ENCODE results near the gene HMGB4. TPM values are rescaled to one million over a fixed set of nuclear protein-coding genes. Genes with fewer than 3 reads are reported as not detected.

HMGB4 gene
- total RNA-seq, 1 donor, result not detected

DNA sequence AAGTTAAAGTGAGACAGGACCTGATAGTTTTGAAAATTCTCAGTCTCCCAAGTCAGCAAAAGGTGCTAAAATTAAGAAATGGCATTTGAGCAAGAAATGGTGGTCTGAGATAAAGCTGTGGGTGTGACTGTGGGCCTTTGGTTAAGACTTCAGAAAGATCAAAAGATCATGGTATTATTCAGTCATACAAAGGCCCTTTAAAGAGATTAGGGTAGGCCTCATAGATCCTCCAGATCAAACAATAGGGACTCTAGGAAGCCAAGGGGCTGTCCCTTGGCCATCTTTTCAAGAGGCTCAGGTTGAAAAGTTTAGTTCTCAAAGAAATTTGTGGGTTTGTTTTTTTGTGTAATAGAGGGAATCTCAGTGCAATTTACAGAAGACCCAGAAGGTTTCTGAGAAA is 8.4 kb downstream of the HMGB4 start:
- no peak overlapping the region for H3K4me3 ChIP-seq (ENCODE audit: low read depth, low read length)
- no peak for DNase-seq (ENCODE audit: low read depth)
- TF ChIP-seq, protein P1, sequence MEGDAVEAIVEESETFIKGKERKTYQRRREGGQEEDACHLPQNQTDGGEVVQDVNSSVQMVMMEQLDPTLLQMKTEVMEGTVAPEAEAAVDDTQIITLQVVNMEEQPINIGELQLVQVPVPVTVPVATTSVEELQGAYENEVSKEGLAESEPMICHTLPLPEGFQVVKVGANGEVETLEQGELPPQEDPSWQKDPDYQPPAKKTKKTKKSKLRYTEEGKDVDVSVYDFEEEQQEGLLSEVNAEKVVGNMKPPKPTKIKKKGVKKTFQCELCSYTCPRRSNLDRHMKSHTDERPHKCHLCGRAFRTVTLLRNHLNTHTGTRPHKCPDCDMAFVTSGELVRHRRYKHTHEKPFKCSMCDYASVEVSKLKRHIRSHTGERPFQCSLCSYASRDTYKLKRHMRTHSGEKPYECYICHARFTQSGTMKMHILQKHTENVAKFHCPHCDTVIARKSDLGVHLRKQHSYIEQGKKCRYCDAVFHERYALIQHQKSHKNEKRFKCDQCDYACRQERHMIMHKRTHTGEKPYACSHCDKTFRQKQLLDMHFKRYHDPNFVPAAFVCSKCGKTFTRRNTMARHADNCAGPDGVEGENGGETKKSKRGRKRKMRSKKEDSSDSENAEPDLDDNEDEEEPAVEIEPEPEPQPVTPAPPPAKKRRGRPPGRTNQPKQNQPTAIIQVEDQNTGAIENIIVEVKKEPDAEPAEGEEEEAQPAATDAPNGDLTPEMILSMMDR (IDR thresholded peaks at IDR 0.05; ENCODE audit: insufficient read depth, low read length), result no peak

DNA sequence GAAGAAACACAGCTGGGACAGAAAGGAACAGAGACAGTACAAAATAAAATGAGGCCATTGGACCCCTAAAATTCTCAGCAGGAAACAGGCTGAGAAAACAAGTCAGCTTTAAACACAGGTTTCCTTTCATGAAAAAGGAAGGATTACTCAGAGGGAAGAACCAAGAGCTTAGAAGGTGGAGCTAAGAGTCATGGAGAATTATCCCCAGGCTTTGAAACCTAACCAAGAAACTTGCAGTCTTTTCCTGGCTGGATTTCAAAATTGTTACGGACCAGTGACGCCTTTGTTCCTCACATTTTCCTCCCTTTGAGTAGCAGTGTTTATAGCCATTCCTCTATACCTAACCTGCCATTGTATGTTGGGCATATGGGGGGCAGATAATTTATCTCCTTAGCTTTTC is 8.8 kb downstream of the HMGB4 start:
- TF ChIP-seq, protein P1 (IDR thresholded peaks at IDR 0.05; ENCODE audit: insufficient read depth, low read length), result no peak
- H3K4me3 ChIP-seq (ENCODE audit: low read depth, low read length), result no peak overlapping the region
- DNase-seq (ENCODE audit: low read depth), result peak; percentile 68

DNA sequence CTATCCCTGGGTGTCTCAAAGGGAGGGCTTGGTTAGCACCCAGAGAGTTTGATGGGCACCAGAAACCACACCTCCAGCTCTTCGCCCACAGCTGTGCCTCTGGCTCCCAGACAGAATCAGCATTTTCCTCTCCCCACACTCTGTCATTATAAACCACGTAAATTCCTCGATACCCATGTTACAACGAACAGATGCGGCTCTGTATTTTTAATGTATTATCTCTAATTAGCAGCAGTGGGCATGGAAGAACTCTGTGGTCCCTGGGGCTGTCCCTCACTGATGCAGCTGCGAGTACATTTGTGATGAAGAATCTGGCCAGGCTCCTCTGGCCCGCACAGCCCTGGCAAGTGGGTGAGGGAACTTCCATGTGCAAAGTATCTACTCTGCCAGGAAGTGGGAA is 10.8 kb downstream of the HMGB4 start:
- DNase-seq (ENCODE audit: low read depth), result no peak
- no peak overlapping the region for H3K4me3 ChIP-seq (ENCODE audit: low read depth, low read length)
- TF ChIP-seq, protein P1 (IDR thresholded peaks at IDR 0.05; ENCODE audit: insufficient read depth, low read length), result no peak

DNA sequence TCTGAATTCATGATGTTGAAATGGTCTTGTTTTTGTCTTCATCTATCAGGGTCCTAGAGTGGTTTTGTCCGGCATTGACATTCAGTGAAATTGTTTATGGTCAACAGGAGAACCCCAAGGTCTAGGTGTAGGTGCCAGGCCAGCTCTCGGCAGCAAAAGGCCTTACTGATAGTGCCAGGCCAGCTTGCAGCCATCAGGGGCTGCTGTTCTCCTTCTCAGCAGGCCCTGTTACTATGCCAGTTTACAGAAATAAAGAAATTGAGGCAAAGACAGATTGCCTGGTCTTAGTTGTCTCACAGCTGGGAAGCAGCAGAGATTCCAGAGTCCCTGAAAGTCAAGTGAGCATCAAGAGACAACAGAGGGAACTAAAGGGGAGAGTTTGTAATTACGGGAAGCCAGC is 12.0 kb downstream of the HMGB4 start:
- peak; percentile 11 for DNase-seq (ENCODE audit: low read depth)
- H3K4me3 ChIP-seq (ENCODE audit: low read depth, low read length), result no peak overlapping the region

DNA sequence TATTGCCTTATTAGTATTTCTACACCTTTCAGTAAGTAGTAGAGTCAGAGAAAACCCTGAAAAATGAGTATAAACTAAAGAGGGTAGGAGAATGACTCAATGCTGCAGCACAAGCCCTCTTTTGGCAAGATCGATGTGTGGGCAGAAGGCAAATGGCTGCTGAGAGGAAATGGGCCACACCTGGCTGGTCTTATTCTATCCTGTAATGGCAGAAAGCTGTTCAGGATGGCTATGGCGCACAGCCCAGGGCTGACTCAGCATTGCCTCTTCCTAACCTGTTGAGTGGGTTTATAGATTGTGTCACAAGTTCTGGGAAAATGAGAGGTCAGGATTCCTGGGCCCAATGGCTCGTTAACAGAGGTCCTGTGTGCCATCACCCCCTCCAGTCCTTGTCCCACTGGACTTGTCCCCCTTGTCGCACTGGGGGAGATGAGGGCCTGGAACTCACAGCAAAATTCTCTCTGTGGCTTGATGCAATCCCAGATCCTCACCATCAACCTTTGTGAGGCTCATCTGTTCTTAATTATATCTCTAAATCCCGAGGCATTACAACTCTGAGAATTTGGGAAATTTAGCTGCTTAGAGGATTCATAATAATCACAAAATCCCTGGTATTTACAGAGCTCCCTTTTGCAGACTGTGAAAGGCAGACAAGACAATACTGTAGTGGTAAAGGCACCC is 13.2 kb downstream of the HMGB4 start:
- TF ChIP-seq, protein P1 (IDR thresholded peaks at IDR 0.05; ENCODE audit: insufficient read depth, low read length), result no peak
- no peak overlapping the region for H3K4me3 ChIP-seq (ENCODE audit: low read depth, low read length)
- DNase-seq (ENCODE audit: low read depth), result peak; percentile 95

More for the DNA sequence above, 12.0 kb downstream of the HMGB4 start:
- TF ChIP-seq, protein P1 (IDR thresholded peaks at IDR 0.05; ENCODE audit: insufficient read depth, low read length), result peak; percentile 25

DNA sequence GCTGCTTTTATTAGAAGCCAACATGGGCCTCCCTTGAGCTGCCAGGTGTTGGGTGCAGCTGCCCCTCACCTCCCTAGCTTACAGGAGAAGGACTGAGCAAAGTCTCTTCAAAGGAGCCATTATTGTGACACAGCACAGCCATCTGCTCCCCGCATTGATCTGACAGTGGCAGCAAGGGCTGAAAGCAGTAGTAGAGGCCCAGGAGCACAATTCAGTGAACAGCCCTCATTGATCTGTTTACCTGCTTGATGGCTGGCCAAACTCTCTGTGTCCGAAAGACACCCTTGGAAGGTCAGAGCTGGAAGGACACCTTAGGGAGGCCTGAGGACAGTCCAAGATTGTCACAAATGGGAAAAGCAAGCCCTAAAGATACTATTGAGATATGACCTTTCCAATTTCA is 14.5 kb downstream of the HMGB4 start:
- TF ChIP-seq, protein P1 (IDR thresholded peaks at IDR 0.05; ENCODE audit: insufficient read depth, low read length), result no peak
- no peak overlapping the region for H3K4me3 ChIP-seq (ENCODE audit: low read depth, low read length)
- DNase-seq (ENCODE audit: low read depth), result no peak

DNA sequence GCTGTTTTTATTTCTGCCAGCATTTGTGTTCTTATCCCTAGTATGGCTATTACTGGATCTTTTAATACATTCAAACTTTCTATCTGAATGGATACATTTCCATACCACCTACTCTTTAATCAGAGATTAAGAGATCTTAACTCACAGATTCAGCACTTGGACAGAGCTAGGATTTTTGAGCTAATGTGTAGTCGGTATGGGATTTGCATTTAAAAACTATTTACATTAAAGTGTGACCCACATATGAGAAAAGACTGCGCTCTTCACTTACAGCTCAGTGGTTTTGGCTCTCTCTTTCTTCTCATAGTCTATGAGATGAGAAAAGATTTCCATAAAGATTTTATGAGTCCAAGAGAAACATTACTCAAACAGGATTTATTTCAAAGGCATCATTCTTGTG is 16.4 kb downstream of the HMGB4 start:
- H3K4me3 ChIP-seq (ENCODE audit: low read depth, low read length), result no peak overlapping the region
- TF ChIP-seq, protein P1 (IDR thresholded peaks at IDR 0.05; ENCODE audit: insufficient read depth, low read length), result no peak
- DNase-seq (ENCODE audit: low read depth), result peak; percentile 38

Measured in fibroblast of the aortic adventitia (primary cell).